A673 (cell line): ENCODE measurements around the gene TMEM171. TPM values are rescaled to one million over a fixed set of nuclear protein-coding genes. Genes with fewer than 3 reads are reported as not detected.

Experiments used
- BruUV-seq: library from RNA; stranded (reverse); fragments of 400-500 nt; replicated peaks from 2 replicates; lab custom pipeline; 2021; lab: Mats Ljungman, UMichigan
- CTCF ChIA-PET: fragments of 300-600 bp; sonication (Branson Sonifier 250); formaldehyde crosslinking; loops from one replicate; lab custom pipeline; 2022; ENCODE audit warnings: antibody characterized with exemption; lab: Charles Lee
- POLR2A ChIA-PET: fragments of 300-600 bp; sonication (Branson Sonifier 250); formaldehyde crosslinking; loops from one replicate; lab custom pipeline; 2022; ENCODE audit warnings: antibody characterized with exemption; ENCODE audit not compliant: low non-redundant PET; lab: Charles Lee
- DNase-seq: peaks from one replicate; pipeline ENCODE4 v3.0.0-alpha.2; 2015; ENCODE audit warnings: low spot score
- H3K27ac ChIP-seq: fragments of 200-600 bp; sonication (generic); 2 replicates; pipeline ENCODE4 v1.5.1; 2016; ENCODE audit warnings: mixed run types, low read depth, mild to moderate bottlenecking, mixed read lengths, antibody characterized with exemption, low read length; ENCODE audit not compliant: poor library complexity, severe bottlenecking
- H3K27me3 ChIP-seq: fragments of 200-600 bp; sonication (generic); replicated peaks from 2 replicates; pipeline ENCODE4 v1.6.1; 2017; ENCODE audit warnings: mixed run types, low read depth, mild to moderate bottlenecking, mixed read lengths, antibody characterized with exemption, low read length; ENCODE audit not compliant: insufficient read depth, poor library complexity
- H3K36me3 ChIP-seq: fragments of 200-600 bp; sonication (generic); 2 replicates; pipeline ENCODE4 v1.6.1; 2016; ENCODE audit warnings: mixed run types, mild to moderate bottlenecking, mixed read lengths, antibody characterized with exemption, low read length; ENCODE audit not compliant: insufficient read depth, poor library complexity, severe bottlenecking
- H3K4me1 ChIP-seq: fragments of 200-600 bp; sonication (generic); 2 replicates; pipeline ENCODE4 v1.6.1; 2017; ENCODE audit warnings: mixed run types, mild to moderate bottlenecking, mixed read lengths, antibody characterized with exemption, low read length; ENCODE audit not compliant: insufficient read depth, poor library complexity, severe bottlenecking
- H3K4me3 ChIP-seq: fragments of 200-600 bp; sonication (generic); 2 replicates; pipeline ENCODE4 v1.5.1; 2016; ENCODE audit warnings: low read depth, mixed run types, mild to moderate bottlenecking, mixed read lengths, low read length; ENCODE audit not compliant: poor library complexity, severe bottlenecking
- H3K9me3 ChIP-seq: fragments of 200-600 bp; sonication (generic); 2 replicates; pipeline ENCODE4 v1.6.1; 2016; ENCODE audit warnings: mixed run types, low read depth, mild to moderate bottlenecking, mixed read lengths, antibody characterized with exemption, low read length; ENCODE audit not compliant: poor library complexity, severe bottlenecking
- CTCF ChIP-seq: fragments of 300-800, 200-600 bp; sonication (generic); conservative IDR thresholded peaks from 2 replicates; pipeline ENCODE4 v1.5.1; 2017; ENCODE audit warnings: low read depth, mild to moderate bottlenecking, antibody characterized with exemption, low read length, moderate library complexity, mixed read lengths
- EZH2 ChIP-seq: fragments of 200-600 bp; sonication (generic); IDR thresholded peaks from 2 replicates; pipeline ENCODE4 v1.6.1; 2017; ENCODE audit warnings: borderline replicate concordance, low read depth, mild to moderate bottlenecking, mixed read lengths, antibody characterized with exemption, low read length; ENCODE audit not compliant: poor library complexity, severe bottlenecking
- intact Hi-C: fragments of 100-400 bp; cut with micrococcal nuclease; formaldehyde crosslinking; loops from one replicate; pipeline ENCODE4 v1.10.0; 2022; ENCODE audit not compliant: unreplicated experiment
- total RNA-seq: library from RNA; stranded (reverse); gene quantifications from 2 replicates; pipeline ENCODE4 v1.2.3, GENCODE V29; 2021

The TMEM171 gene
- total RNA-seq, 1 experiment from 2014 or later = 2.6 TPM

GRCh38 chr5:73130811-73131210, 10.4 kb downstream of the TMEM171 start:
- H3K27ac ChIP-seq = no peak overlapping the region
- H3K36me3 ChIP-seq = no peaks in the 10 kb centered on the region
- H3K27me3 ChIP-seq = no peaks in the 10 kb centered on the region
- TF ChIP-seq EZH2 (no peak), CTCF (no peak)
- ChIA-PET POLR2A (no interaction called here), CTCF (interaction anchor here (0.6 kb wide), 1 partner anchor 71 kb away, joined by 7 read pairs; no protein-coding TSS in a partner anchor)
- H3K4me1 ChIP-seq = peaks cover 6% of the 10 kb centered on the region
- no peak overlapping the region for H3K4me3 ChIP-seq
- H3K9me3 ChIP-seq = no peaks in the 10 kb centered on the region
- BruUV-seq = no TSS peak
- intact Hi-C loops = no loop called here
- no peak for DNase-seq

- Histone ChIP-seq H3K4me1 (no peaks in the 10 kb centered on the region), H3K4me3 (no peak overlapping the region), H3K36me3 (no peaks in the 10 kb centered on the region), H3K27ac (no peak overlapping the region), H3K27me3 (no peaks in the 10 kb centered on the region), H3K9me3 (no peaks in the 10 kb centered on the region)
- ChIA-PET CTCF (no interaction called here), POLR2A (no interaction called here)
- BruUV-seq = no TSS peak
- no peak for TF ChIP-seq EZH2
- no peak for TF ChIP-seq CTCF
- intact Hi-C loops = no loop called here
- DNase-seq = no peak
Measured at GRCh38 chr5:73131711-73132425, 11.5 kb downstream of the TMEM171 start.

- ChIA-PET POLR2A (no interaction called here), CTCF (no interaction called here)
- intact Hi-C loops = no loop called here
- H3K4me3 ChIP-seq = no peak overlapping the region
- no peaks in the 10 kb centered on the region for H3K4me1 ChIP-seq
- DNase-seq = no peak
- TF ChIP-seq CTCF = no peak
- TF ChIP-seq EZH2 = no peak
- H3K36me3 ChIP-seq = no peaks in the 10 kb centered on the region
- H3K9me3 ChIP-seq = no peaks in the 10 kb centered on the region
- no peak overlapping the region for H3K27ac ChIP-seq
- H3K27me3 ChIP-seq = no peaks in the 10 kb centered on the region
- no TSS peak for BruUV-seq
Measured at GRCh38 chr5:73132759-73133158, 12.4 kb downstream of the TMEM171 start.
